HK-2 (cell line): ENCODE data around the gene RNF130.

Experiments
- DNase-seq: peaks from one replicate; pipeline ENCODE4 v3.0.0-alpha.2; 2018; ENCODE audit not compliant: unreplicated experiment

RNF130 gene, protein sequence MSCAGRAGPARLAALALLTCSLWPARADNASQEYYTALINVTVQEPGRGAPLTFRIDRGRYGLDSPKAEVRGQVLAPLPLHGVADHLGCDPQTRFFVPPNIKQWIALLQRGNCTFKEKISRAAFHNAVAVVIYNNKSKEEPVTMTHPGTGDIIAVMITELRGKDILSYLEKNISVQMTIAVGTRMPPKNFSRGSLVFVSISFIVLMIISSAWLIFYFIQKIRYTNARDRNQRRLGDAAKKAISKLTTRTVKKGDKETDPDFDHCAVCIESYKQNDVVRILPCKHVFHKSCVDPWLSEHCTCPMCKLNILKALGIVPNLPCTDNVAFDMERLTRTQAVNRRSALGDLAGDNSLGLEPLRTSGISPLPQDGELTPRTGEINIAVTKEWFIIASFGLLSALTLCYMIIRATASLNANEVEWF

GRCh38 chr5:180071531-180072255 lies at the start of gene RNF130:
TSS of gene RNF130 (minus strand) at chr5:180071759. CDS start at chr5:180071702, 57 bp downstream.
- peak; percentile 87 for DNase-seq

- no peak for DNase-seq
Observed at GRCh38 chr5:180120237-180121101, 48.9 kb upstream of the RNF130 start.

GRCh38 chr5:180119903-180120236 lies 48.3 kb upstream of the RNF130 start:
- DNase-seq: no peak

DNA sequence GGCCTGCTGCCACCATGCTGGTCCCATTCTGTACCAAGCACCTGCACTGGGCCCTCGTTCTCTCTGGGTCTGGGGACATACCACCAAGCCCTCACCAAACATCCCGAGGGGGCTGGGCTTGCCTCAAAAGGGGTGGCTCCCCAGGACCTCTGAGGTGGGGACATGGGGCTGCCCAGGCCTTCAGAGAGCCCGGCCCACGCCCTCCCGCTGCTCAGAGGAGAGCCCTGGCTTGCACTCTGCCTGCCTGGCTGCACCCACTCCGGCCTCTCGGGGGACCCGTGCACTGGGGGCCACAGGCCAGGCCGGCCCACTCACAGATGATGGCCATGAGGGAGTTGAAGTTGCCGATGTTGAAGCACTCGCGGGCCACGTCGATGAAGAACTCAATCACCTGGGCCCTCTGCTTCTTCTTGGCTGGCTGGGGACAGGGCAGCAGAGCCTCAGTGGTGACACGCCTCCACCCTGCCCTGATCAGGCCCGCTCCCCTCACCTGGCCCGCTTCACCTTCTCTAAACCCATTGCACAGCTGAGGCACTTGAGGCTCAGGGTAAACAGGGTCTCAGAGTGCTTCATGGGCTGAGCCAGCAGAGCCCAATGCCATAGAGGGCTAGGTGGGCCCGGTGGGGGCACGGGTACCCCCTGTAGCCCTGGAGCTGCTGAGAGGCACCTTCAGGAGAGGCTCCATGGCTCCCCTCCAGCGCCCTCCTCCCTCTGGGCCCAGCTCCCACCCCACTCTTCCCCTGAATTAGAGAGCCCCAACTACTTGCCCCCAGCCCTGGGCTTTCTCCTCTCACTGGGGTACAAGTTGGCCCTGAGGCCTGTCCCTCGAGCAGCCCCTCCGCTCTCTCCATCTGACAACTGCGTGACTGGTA lies 47.7 kb upstream of the RNF130 start:
- DNase-seq: no peak

DNA sequence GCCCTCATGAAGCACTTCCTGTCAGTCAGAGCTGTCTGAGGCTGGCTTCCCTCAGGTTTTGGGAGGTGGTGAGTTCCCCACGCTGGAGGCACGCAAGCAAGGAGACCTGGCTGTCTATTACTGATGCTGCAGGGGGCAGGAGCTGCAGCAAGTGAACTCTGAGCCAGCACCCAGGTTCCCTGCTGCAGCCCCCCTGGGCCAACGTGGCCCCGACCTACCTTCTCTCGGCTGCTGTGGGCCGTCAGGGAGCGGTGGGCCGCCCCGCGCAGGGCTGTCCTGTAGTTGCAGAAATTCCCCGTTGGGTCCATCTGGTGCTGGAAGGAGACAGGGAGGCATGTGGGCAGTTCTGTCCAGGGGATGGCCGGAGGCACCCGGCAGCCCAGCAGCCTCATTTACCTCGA lies 46.8 kb upstream of the RNF130 start:
- DNase-seq: no peak

GRCh38 chr5:180117000-180117725 lies 45.6 kb upstream of the RNF130 start:
- DNase-seq: no peak

DNA sequence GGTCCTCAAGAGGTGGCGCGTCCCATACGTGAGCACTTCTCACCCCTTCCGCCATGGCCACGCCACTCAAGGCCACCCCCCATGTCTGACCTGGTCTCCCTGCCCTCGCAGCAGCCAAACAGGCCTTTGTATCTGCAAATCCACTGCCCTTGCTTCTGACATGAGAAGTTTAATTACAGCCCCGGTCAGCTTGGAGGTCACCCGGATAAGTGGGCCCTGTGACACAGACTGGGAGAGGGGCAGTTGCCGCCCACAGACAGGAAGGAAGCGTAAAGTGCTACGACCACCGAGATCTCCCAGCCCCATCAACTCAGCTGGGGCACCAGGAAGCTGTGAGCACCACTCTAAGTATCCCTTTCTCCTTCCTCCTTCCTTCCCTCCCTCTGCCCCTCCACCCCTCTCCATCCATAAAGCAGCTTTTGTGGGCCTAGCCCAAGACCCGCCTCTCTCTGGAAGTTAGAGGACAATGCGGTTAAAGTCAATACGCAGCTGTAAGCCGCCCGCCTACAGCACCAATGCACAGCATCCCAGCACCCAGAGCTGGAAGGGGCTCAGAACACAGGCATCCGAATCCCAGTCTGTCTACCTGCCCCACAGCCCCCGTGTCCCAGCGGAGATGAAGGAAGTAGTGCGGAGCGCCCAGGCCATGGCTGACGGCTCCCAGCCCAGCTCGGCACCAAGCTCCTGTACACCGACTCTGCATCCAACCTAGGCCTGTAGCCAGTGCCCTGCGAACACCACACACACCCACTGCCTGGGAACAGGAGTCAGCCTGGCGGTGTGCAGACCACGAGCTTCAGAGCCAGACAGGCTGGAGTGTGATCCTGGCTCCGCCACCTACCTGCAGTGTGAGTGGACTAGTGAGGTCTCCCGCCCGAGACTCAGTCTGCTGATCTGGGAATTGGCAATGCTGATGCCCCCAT lies 44.8 kb upstream of the RNF130 start:
- no peak for DNase-seq

DNA sequence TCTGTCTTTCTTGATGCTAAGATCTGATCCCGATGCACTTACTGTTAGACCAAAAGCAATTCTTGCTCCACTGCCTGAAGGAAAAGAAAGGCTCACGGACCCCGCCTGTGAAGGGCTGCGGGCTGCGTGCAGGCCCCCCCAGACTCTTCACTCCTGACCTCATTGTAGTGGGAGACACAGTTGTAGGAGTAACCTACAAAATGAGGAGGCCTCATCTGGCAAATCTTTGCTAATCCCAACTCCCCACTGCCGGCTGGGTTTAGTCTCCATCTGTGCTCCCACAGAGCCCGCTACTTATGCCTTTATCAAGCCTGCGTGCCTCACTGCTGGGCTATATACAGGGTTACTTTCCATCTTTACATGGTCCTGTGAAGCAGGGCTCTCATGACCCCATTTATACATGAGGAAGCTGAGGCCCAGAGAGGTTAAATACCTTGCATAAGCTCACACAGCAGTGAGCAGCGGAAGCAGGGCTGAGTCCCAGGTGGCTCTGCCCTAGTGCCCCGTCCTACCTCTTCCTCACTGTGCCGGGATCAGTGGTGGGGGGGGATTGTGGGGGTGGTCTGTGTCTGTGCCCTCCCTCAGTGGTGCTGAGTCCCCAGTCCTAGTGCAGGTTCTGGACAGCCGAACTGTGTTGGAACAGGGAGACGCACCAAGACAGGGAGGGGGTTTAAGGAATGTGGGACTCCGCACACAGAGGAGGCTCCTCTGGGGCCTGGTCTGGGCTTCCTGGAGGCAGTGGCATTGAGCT lies 43.9 kb upstream of the RNF130 start:
- DNase-seq: no peak

DNA sequence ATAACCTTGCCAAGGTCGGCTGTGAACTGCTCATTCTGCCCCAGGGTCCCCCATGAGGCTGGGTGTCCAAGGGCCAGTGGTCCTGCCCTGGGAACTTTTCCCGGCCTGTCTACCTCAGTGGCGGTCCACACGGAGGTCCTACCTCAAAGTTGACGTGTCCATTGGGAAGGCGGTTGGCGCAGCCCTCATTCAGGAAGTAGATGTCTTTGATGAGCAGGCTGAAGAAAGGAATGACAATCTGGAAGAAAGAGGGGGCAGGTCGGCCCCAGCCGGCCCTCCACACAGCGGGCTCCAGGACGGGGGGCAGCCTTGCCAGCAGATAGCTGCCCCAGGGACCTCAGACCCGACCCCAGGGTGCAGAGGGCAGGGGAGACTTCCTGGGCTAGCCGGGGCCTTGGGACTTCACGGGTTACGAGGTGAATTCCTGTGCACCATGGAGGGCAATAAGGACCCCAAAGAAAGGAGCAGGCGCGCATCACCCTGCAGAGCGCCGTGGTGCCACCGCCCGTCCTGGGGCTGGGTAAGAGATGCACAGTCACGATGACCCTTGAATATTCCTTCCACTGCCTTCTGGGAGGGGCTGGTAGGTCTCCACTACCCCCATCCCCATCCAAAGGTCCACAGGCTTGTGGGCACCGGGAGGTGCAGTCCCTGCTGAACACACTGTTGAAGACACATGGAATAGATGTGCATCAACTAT lies 42.9 kb upstream of the RNF130 start:
- no peak for DNase-seq

DNA sequence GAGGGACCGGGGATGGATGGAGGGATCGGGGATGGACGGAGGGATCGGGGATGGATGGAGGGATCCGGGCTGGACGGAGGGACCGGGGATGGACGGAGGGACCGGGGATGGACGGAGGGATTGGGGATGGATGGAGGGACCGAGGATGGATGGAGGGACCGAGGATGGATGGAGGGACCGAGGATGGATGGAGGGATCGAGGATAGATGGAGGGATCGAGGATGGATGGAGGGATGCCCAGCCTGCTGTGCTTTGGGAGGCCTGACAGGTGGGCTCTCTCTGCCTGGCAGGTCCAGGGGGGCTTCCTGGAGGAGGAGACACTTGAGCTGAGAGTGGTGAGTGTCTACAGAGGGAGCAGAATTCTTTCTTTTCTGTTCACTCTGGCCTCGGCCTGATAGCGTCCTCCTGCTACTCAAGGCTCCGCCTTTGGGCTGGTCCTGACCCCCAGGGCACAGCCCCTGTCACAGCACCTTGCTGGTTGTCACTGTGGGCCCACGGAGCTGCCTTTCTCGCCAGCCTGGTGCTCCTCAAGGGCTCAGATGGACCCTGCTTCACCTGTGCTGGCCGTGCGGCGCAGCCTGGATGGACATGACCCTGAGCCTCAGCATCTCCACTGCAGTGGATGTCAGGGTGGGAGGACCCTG lies 42.2 kb upstream of the RNF130 start:
- no peak for DNase-seq

GRCh38 chr5:180112181-180112861 lies 40.8 kb upstream of the RNF130 start:
- DNase-seq: no peak

DNA sequence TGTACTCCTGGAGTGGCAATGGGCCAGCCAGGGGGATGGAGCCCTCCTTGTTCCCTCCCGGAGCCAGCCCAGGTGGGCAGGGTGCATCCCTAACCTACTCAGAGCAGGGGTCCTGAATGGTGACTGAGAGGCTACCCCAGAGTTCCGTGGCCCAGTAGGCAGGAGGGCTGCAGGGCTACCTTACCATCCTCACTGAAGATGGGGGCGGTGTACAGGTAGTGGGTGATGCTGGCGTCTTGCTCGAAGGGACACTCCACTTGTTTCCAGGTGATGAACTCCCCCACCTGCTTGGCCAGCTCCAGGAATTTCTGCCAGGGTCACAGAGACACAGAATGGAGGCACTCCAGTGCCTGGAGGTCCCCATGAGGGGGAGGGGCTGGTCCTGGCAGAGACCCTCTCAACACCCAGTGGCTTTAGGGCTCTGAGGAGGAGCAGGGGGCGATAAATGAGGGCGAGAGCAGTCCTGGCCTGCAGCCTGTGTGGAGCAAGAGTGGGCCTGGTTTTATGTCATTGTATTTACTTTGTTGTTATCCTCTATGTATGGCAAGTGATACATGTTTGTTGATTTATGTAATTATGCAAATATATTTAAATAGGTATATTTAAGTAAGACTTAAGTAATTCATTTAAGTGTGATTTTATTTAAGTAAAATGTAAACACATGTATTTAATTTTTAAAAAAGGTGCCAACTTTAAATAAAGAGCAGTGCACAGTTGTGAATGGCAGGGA lies 39.9 kb upstream of the RNF130 start:
- no peak for DNase-seq

GRCh38 chr5:180109920-180110319 lies 38.4 kb upstream of the RNF130 start:
- DNase-seq: no peak

- no peak for DNase-seq
Observed at GRCh38 chr5:180107005-180107404, 35.4 kb upstream of the RNF130 start.

- DNase-seq: no peak
Observed at GRCh38 chr5:180105827-180106312, 34.3 kb upstream of the RNF130 start.

GRCh38 chr5:180104168-180104530 lies 32.6 kb upstream of the RNF130 start:
- DNase-seq: no peak
